Endodermal cell (in vitro differentiated cells): ENCODE data around the gene LRAT. TPM values are rescaled to one million over a fixed set of nuclear protein-coding genes. Genes with fewer than 3 reads are reported as not detected.

Experiments
- DNase-seq: peaks from one replicate; pipeline ENCODE4 v3.0.0-alpha.2; 2017
- H3K27ac ChIP-seq: 2 replicates; pipeline ENCODE4 v1.5.1; 2013; ENCODE audit warnings: mild to moderate bottlenecking, low read depth, low read length, moderate library complexity
- H3K27me3 ChIP-seq: 2 replicates; pipeline ENCODE4 v1.6.1; 2013; ENCODE audit warnings: mild to moderate bottlenecking, low read length, moderate library complexity; ENCODE audit not compliant: insufficient read depth, control insufficient read depth, poor library complexity, severe bottlenecking
- H3K36me3 ChIP-seq: 2 replicates; pipeline ENCODE4 v1.7.0; 2013; ENCODE audit warnings: mild to moderate bottlenecking, low read length, moderate library complexity; ENCODE audit not compliant: control insufficient read depth, insufficient read depth
- H3K4me1 ChIP-seq: one replicate; pipeline ENCODE4 v1.7.0; 2013; ENCODE audit warnings: low read length; ENCODE audit not compliant: control insufficient read depth, insufficient read depth
- H3K4me3 ChIP-seq: 2 replicates; pipeline ENCODE4 v1.5.1; 2013; ENCODE audit warnings: mild to moderate bottlenecking, low read length, moderate library complexity
- H3K9ac ChIP-seq: 2 replicates; pipeline ENCODE4 v1.6.1; 2013; ENCODE audit warnings: mild to moderate bottlenecking, low read length, moderate library complexity; ENCODE audit not compliant: poor library complexity, severe bottlenecking; ENCODE audit errors: extremely low read depth
- H3K9me3 ChIP-seq: 2 replicates; pipeline ENCODE4 v1.6.1; 2013; ENCODE audit warnings: mild to moderate bottlenecking, low read length, moderate library complexity; ENCODE audit not compliant: control insufficient read depth
- H3K27ac Mint-ChIP-seq: 2 replicates; pipeline ENCODE4 v1.8.0; 2020; ENCODE audit warnings: mixed read lengths
- H3K27me3 Mint-ChIP-seq: 2 replicates; pipeline ENCODE4 v1.8.0; 2021; ENCODE audit warnings: mild to moderate bottlenecking, mixed read lengths; ENCODE audit not compliant: insufficient read depth
- H3K36me3 Mint-ChIP-seq: 2 replicates; pipeline ENCODE4 v1.8.0; 2020; ENCODE audit warnings: low read depth, mixed read lengths
- H3K4me1 Mint-ChIP-seq: 2 replicates; pipeline ENCODE4 v1.8.0; 2020; ENCODE audit warnings: mixed read lengths
- H3K4me3 Mint-ChIP-seq: 2 replicates; pipeline ENCODE4 v1.8.0; 2020; ENCODE audit warnings: mild to moderate bottlenecking, moderate library complexity, mixed read lengths
- H3K9me3 Mint-ChIP-seq: 2 replicates; pipeline ENCODE4 v1.8.0; 2020; ENCODE audit warnings: mild to moderate bottlenecking, mixed read lengths
- CTCF ChIP-seq: fragments of 200-600 bp; sonication (generic); conservative IDR thresholded peaks from 2 replicates; pipeline ENCODE4 v1.5.0; 2021; ENCODE audit warnings: antibody characterized with exemption, mild to moderate bottlenecking
- WGBS, 2 experiments: methylation state at CpG; one replicate each; pipeline versions ENCODE4 v1.1.5 to v1.1.7; 2013; ENCODE audit warnings: missing lambda C conversion rate in 2 of 2, mixed read lengths in 1 of 2; ENCODE audit not compliant: insufficient coverage in 1 of 2, insufficient read length in 1 of 2; 5-methylcytosine and 5-hydroxymethylcytosine counted together
- total RNA-seq, 2 donors: library from RNA; stranded (reverse); fragmentation: NEBNext Ultra II Directional in 1 of 2; extraction: Animal tissue kit (Norgen Biotek cat#: 25700) in 1 of 2; gene quantifications; 2 replicates in 1 of 2; 3 replicates in 1 of 2; pipeline ENCODE4 v1.2.1, GENCODE V29; 2021

Gene LRAT
- total RNA-seq, 2 donors from 2014 or later: 6.2 to 20.6 TPM

- Mint-ChIP-seq H3K9me3 (no peaks in the 10 kb centered on the region), H3K36me3 (no peaks in the 10 kb centered on the region), H3K27me3 (peaks cover 76% of the 10 kb centered on the region), H3K4me3 (no peak overlapping the region), H3K27ac (no peak overlapping the region), H3K4me1 (peaks cover 23% of the 10 kb centered on the region)
- 90 to 100% methylated on average over 1 to 2 of the region's 2 CpGs for WGBS, 2 experiments
- Histone ChIP-seq H3K9me3 (peaks cover 8% of the 10 kb centered on the region), H3K4me3 (no peak overlapping the region), H3K27ac (no peak overlapping the region), H3K36me3 (no peaks in the 10 kb centered on the region), H3K9ac (no peak overlapping the region), H3K4me1 (peaks cover 3% of the 10 kb centered on the region), H3K27me3 (peaks cover 59% of the 10 kb centered on the region)
- no peak for TF ChIP-seq CTCF
- DNase-seq: no peak
Observed at GRCh38 chr4:154760895-154761294, 17.1 kb downstream of the LRAT start.

GRCh38 chr4:154778264-154778663 lies 34.5 kb downstream of the LRAT start:
- H3K27me3 Mint-ChIP-seq: peaks cover 34% of the 10 kb centered on the region
- no peak overlapping the region for H3K4me3 ChIP-seq

GRCh38 chr4:154779362-154779947 lies 35.7 kb downstream of the LRAT start:
- peak; percentile 81 for TF ChIP-seq CTCF
- no peaks in the 10 kb centered on the region for H3K9me3 ChIP-seq
- WGBS, 2 experiments: 70 to 100% methylated on average over 1 to 3 of the region's 3 CpGs
- no peaks in the 10 kb centered on the region for H3K36me3 ChIP-seq
- no peaks in the 10 kb centered on the region for H3K4me1 ChIP-seq
- H3K27me3 ChIP-seq: no peaks in the 10 kb centered on the region
- peaks cover 5% of the 10 kb centered on the region for H3K4me1 Mint-ChIP-seq
- H3K4me3 Mint-ChIP-seq: no peak overlapping the region
- no peak overlapping the region for H3K27ac Mint-ChIP-seq
- no peaks in the 10 kb centered on the region for H3K36me3 Mint-ChIP-seq
- no peak overlapping the region for H3K9ac ChIP-seq
- H3K27ac ChIP-seq: no peak overlapping the region
- peaks cover 6% of the 10 kb centered on the region for H3K9me3 Mint-ChIP-seq
- H3K4me3 ChIP-seq: no peak overlapping the region
- DNase-seq: no peak
- H3K27me3 Mint-ChIP-seq: peaks cover 27% of the 10 kb centered on the region

More at GRCh38 chr4:154778264-154778663, 34.5 kb downstream of the LRAT start:
- no peaks in the 10 kb centered on the region for H3K36me3 Mint-ChIP-seq
- Histone ChIP-seq H3K27ac (no peak overlapping the region), H3K36me3 (no peaks in the 10 kb centered on the region), H3K9me3 (no peaks in the 10 kb centered on the region), H3K27me3 (no peaks in the 10 kb centered on the region), H3K4me1 (no peaks in the 10 kb centered on the region), H3K9ac (no peak overlapping the region)
- H3K9me3 Mint-ChIP-seq: peaks cover 6% of the 10 kb centered on the region
- H3K4me1 Mint-ChIP-seq: peaks cover 5% of the 10 kb centered on the region
- H3K4me3 Mint-ChIP-seq: no peak overlapping the region
- no peak overlapping the region for H3K27ac Mint-ChIP-seq
- no peak for TF ChIP-seq CTCF
- no peak for DNase-seq
- WGBS, 2 experiments: 96% methylated on average over 1 of the region's 1 CpG; no CpG with 5 or more reads in 1 of the 2 experiments
